Globus pallidus (tissue), 1 donor: ENCODE results near the gene PIK3CG.
"Not testable (repeated sequence)": the region's sequence is repeated elsewhere in the genome, so short reads cannot be mapped to it uniquely, and the experiment has no call there.

Source experiments
- DNase-seq: peaks from one replicate; pipeline ENCODE4 v3.0.0-alpha.2; 2015; ENCODE audit warnings: low spot score

PIK3CG gene

DNA sequence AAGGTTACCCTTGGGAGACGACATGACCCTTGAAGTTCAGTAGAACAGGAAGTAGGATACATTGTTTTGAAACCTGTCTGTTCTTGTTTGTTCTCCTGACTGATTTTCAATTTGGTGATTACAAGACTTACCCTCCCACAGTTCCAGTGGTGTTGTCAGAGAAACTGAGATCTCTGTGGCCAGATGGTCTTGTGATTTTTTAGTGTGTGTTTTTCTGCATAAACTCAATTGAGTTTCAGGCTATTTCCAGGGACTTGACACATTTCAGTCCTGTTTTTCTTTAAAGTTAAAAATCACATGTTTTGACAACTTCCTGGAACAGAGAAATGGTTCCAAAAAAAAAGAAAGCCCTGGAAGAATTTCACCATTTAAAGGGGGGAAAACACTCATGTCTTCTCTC, 22.3 kb downstream of the PIK3CG start:
- no peak for DNase-seq

DNA sequence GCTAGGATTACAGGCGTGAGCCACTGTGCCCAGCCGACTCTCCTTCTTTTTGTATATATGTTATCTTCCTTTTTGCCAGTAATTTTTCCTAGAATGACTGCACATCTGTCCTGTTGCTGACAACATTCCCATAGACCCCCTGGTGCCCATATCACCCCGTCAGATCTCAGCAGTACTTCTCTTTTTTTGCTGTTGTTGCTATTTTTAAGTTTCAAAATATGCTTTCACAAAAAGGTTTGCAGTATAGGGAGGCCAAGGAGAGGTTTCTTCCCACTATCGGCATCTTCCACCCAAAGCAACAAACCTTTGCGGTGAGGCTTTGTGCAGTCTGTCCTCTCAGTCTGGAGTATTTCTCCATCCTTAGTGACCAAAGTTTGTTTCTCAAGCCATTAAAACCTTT, 23.1 kb downstream of the PIK3CG start:
- no peak for DNase-seq

DNA sequence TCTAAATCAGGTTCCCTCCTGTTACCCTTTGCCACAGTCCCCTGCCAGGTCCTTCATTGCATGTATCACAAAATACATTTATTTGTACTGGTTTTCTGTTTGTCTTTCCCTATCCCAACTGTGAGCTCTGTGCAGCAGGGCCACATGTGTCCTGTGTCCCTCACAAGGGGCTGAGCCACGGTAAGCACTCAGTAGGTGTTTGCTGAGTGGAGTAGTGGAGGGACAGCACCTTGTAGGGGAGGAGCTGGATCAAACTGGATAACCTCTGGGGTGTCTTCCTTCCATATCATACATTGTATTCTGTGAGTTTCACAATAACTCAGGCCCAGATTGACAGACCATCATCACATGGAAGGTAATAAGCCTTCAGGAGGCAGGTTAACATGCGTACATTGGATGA, 25.9 kb downstream of the PIK3CG start:
- DNase-seq: no peak

DNA sequence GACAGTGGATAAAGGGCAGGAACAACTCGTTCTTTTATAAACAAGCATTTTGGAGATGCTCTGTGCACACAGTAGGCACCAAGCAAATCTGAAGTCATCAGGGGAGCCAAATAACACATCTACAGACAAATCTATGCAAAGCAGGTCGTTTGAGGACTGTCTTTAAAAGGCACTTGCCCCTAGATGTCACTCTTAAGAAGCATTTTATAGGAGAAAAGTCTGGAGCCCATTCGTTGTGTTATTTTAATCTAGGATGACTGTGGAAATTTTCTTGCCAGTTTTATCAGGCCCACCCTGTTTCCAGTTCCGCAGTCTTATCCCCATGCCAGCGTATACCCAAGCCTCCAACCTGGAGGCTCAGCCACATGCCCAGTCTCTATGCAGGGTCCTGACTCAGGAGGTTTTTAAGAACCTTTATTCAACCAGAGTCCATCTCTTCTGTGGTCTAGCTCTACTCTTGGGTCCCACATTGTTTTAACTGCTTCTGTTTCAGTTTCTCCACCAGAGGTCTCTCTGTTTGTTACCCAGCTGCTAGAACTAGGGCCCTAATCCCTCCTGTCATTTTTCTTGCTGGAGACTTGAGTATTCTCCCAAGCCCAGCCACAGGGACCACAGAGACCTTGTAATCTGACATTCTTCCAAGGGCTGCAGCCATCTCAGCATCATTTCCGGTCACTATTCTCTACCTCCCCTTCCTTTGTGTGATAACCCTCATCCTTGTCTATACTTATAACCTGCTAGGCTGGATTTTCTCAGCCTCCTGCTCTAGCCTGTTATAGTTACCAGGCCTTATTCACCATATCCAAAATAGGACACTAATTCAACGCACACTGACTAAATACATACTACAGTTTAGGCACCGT, 26.7 kb downstream of the PIK3CG start:
- no peak for DNase-seq

DNA sequence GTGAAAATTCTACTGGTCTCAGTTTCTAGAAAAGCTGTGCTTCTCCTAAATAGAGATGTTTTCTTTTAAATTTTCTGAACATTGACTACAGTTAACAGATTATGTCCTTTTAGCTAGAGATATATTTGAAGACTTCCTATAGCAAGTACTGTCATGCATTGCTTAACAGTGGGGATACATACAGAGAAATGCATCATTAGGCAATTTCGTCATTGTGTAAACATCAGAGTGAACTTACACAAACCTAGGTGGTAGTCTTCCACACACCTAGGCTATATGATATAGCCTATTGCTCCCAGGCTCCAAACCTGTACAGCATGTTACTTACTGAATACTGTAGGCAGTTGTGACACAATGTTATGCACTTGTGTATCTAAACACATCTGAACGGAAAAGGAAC, 28.5 kb downstream of the PIK3CG start:
- DNase-seq: no peak

DNA sequence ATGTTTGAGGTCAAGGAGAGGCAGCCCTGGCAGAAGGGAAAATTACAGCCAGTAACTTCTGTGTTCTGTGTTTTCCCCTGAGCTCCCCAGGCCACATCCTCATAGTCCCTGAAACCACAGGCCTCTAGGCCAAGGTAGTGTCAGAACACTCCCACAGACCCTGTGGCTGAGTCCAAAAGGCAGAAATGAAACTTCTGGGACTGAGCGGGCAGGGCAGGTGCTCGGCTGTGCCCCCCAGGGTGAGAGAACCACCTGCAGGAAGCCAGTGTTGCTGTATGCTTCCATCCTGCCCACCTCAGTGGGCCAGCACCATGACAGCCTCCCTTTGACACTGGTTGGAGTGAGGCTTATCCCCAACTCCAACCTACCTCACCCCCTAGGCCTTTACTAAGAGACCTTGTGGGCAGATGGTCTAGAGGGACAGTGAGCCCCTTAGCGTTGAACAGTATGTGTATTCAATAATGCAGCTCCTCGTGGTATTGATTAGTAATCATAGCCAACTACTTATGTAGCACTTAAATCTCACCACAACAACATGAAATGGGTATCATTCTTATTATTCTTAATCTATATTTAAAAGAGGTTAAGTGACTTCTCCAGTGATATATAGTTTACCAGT, 30.3 kb downstream of the PIK3CG start:
- no peak for DNase-seq

DNA sequence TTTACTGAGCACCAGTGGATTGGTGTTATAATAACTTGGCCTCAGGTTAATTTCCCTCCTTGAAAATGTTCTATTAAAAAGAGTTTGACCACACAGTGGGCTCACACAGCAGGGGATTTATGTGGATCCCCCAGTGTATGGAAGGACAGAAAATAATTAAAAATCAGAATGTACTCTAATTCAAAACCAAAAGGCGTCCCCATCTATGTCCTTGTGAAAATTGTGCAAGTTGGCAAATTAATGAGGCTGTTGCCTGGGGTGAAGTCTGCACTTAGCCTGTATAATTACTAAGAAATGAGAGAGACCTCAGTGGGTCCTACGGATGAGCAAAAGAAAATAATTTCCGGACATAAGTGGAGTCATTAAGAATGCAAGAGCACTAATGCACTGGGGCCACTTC, 31.1 kb downstream of the PIK3CG start:
- DNase-seq: no peak

DNA sequence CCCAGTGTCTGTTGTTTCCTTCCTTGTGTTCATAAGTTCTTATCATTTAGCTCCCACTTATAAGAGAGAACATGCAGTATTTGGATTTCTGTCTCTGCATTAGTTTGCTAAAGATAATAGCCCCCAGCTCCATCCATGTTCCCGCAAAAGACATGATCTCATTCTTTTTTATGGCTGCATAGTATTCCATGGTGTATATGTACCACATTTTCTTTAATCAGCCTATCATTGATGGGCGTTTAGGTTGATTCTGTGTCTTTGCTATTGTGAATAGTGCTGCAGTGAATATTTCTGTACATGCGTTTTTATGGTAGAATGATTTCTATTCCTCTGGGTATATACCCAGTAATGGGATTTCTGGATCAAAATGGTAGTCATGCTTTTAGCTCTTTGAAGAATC, 32.5 kb downstream of the PIK3CG start:
- DNase-seq: not testable (repeated sequence)

DNA sequence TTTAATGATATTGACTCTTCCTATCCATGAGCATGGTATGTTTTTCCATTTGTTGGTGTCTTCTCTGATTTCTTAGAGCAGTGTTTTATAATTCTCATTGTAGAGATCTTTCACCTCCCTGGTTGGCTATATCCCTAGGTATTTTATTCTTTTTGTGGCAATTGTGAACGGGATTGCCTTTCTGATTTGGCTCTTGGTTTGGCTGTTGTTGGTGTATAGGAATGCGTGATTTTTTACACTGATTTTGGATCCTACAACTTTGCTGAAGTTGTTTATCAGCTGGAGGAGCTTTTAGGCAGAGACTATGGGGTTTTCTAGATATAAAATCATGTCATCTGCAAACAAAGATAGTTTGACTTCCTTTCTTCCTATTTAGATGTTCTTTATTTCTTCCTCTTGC, 33.9 kb downstream of the PIK3CG start:
- DNase-seq: not testable (repeated sequence)

DNA sequence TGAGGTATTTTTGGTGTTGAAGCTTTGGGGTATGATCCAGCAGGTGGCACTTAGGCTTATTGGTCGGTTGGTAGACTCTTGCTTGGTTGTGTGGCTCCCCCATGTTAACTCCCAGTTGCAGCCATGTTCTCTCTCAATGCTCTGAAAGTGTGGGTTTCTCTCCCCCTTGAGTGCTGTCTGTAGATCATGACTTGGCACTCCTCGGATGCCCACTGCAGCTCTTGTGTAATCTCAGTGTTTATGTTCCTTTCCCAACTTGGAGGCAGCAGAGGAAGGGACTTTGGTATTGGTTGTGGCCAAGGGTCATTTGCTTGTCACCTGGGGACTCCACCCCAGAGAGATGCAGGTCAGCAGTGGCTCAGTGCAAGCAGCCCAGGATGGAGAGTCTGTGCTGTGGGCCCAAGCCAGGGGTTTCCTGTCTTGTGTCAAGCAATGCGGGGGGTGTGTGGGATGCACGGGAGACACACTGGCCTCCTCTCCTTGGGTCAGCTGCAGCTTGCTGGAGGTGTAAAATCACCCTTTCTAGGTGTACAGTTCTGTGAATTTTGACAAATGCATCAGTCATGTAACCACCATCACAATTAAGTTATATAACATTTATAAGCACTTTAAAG, 36.9 kb downstream of the PIK3CG start:
- no peak for DNase-seq

DNA sequence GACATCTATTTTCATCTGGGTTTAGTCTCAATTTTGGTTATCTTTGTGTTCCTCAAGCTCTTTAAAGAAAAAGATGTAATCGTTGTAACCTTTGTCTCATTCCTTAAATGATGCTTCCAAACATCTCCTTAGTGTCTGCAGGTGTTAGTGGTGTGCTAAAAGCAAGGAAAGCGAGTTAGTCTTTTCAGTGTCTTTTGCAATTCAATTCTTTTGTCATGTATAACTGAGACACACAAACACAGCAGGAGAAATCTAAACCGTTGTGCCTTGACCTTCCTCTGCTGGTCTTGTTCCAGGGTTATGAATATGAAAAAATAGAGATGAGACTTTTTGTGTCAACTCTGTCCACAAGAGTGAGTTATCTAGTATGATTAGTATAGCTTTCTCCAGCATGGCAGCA, 40.7 kb downstream of the PIK3CG start:
- DNase-seq: no peak

DNA sequence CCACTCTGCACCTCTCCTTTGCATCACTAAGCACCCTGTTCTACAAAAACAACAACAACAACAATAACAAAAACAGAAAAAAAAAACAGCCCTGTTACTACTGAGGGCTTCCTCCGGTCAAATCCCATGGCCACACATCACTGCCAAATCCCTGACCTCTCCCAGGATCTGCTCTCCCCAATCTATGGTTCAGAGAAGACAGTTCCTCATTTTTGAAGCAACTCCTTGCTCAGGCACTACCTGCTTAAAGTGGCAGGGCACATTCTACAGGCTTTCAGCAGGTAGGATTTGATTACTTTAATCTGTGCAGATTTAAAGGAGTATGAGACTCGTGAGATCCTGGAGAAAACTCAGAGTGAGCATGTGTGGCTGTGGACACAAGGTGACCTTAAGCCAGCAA, 46.9 kb downstream of the PIK3CG start:
- DNase-seq: no peak

DNA sequence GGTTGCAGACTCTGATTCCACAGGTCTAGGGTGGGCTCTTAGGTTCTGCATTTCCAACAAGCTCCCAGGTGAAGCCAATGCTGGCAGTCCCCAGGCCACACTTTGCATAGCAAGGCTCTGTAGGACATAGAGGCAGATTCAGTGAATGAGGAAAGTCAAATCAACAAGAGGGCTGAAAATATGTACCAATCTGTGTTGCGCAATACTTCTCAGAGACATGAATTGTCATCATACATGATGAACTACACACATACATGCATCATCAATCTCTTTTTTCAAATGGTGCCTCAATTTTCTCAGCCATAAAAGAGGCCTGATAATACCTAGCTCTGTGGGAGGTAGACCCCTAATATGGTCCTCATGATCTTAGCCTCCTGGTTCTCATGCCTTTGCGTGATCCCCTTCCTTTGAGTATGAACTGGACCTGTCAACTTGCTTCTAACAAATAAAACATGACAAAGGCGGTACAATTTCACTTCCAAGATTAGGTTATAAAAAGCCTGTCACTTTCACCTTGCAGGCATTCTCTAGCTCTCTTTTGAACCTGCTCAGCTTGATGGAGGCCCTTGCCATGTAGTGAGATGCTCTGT, 49.0 kb downstream of the PIK3CG start:
- DNase-seq: no peak

DNA sequence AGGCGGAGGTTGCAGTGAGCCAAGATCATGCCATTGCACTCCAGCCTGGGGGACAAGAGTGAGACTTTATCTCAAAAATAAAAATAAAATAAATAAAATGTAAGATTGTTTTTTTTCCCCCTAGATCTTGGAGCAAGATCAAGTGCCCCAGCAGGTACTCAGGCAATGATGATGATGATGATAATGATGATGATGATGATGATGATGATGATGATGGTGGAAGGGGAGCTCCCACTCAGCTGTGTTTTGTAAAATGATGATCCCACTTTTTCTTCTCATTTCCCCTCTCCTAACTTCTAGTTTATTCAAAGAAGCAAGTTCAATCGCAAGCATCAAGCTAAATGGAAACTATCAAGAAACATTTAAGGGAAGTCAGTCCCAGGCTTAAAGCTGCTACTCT, 50.3 kb downstream of the PIK3CG start:
- DNase-seq: no peak

DNA sequence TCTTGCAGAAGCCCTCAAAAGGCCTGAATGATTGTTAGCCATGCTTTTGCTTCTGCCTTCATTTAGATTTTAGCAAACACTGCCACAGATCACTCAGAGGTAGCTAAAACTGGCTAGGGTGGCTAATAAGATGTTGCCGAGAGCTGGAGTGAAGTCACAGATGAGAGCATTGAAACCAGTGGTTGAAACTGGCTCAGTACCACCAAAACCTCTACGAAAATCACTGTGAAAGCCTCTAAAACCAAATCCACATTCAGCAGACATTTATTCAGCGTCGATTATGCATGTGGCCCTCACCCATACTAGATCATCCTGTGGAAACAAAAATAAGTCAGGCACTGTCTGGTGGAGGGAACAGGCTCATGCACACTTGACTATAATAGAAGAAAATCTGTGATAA, 50.8 kb downstream of the PIK3CG start:
- no peak for DNase-seq

DNA sequence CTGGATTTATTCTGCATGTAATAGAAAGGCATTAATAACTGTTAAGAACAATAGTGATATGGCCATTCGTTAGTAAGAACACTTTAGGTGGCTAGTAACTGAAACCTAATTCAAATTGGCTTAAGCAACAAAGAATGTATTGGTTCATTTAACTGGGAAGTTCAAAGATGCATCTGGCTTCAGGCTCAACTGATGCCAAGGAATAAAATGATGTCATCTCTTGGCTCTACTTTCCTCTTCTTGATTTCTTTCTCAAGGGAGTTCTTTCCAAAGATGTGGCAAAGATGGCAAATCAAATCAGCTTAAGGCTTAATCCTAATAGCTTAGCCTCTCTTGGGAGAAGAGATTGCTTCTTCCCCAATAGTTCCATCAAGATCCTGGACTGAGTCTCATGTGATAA, 51.6 kb downstream of the PIK3CG start:
- DNase-seq: no peak

DNA sequence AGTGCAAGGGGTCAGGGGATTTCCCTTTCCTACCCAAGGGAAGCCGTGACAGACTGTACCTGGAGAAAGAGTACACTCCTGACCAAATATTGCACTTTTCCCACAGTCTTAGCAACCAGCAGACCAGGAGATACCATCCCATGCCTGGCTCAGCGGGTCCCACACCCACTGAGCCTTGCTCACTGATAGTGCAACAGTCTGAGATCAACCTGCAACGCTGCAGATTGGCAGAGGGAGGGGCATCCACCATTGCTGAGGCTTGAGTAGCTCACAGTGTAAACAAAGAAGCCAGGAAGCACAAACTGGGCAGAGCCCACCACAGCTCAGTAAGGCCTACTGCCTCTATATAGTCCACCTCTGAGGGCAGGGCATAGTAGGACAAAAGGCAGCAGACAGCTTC, 53.9 kb downstream of the PIK3CG start:
- DNase-seq: no peak

DNA sequence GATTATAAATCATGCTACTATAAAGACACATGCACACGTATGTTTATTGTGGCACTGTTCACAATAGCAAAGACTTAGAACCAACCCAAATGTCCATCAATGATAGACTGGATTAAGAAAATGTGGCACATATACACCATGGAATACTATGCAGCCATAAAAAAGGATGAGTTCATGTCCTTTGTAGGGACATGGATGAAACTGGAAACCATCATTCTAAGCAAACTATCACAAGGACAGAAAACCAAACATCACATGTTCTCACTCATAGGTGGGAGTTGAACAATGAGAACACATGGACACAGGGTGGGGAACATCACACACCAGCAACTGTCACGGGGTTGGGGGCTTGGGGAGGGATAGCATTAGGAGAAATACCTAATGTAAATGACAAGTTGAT, 59.4 kb downstream of the PIK3CG start:
- not testable (repeated sequence) for DNase-seq

DNA sequence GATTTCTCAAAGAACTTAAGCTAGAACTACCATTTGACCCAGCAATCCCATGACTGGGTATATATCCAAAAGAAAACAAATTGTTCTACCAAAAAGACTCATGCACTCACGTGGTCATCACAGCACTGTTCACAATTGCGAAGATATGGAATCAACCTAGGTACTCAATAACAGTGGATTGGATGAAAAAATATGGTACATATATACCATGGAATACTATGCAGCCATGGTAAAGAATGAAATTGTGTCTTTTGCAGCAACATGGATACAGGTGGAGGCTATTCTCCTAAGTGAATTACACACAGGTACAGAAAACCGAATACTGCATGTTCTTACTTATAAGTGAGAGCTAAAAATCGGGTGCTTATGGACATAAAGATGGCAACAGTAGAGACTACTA, 61.8 kb downstream of the PIK3CG start:
- no peak for DNase-seq

DNA sequence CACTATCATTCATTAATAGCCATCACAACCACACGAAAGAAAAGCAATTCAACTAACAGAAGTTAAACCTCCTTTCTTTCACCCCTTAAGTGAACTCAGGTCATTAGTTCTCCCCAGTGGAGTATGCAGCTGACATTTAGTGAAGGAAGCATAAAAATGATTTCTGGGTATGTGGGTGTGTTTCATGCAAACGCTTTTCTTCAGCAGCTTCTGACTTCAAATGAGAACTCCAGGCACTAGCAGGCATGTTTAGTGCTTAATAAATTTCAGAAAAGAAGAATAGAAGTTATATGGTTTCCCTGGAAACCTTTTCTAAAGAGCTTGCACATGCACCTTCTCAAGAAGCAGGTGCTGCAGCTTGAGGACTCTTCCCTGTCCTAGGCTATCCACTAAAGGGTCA, 62.5 kb downstream of the PIK3CG start:
- DNase-seq: no peak

DNA sequence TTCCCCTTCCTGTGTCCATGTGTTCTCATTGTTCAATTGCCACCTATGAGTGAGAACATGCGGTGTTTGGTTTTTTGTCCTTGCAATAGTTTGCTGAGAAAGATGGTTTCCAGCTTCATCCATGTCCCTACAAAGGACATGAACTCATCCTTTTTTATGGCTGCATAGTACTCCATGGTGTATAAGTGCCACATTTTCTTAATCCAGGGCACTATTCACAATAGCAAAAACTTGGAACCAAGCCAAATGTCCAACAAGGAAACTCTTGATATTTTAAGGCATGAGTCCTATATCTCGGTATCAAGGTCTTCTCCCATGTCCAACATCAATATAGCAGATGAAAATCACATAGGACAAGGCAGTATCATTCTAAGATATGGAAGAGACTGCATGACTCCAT, 64.5 kb downstream of the PIK3CG start:
- not testable (repeated sequence) for DNase-seq

DNA sequence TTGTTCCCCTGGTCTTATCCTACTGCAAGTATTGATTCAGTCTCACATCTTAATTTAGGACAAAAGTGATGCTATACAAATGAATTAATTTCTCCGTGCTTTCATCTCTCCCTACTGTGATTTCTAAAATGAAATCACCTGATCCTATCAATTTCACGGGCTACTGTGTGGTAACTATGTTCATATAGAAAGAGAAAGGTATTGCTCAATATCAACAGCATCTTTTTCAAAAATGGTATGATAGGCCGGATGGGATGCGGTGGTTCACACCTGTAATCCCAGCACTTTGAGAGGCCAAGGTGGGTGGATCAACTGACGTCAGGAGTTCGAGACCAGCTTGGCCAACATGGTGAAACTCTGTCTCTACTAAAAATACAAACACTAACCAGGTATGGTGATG, 71.2 kb downstream of the PIK3CG start:
- no peak for DNase-seq

DNA sequence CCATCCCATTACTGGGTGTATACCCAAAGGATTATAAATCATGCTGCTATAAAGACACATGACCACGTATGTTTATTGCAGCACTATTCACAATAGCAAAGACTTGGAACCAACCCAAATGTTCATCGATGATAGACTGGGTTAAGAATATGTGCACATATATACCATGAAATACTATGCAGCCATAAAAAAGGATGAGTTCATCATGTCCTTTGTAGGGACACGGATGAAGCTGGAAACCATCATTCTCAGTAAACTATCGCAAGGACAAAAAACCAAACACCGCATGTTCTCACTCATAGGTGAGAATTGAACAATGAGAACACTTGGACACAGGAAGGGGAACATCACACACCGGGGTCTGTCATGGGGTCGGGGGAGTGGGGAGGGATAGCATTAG, 73.0 kb downstream of the PIK3CG start:
- DNase-seq: not testable (repeated sequence)
